IMR-90 (cell line): Measurements from ENCODE around the gene KAZN. TPM values are rescaled to one million over a fixed set of nuclear protein-coding genes. Genes with fewer than 3 reads are reported as not detected.

Experiments used
- ATAC-seq: fragments of 200-7000 bp; cut with Tn5 transposase; 2 replicates; pipeline ENCODE4 v1.9.1; 2020; ENCODE audit warnings: low read depth, mild to moderate bottlenecking, moderate library complexity
- BruUV-seq: library from RNA; stranded (reverse); fragments of 400-500 nt; replicated peaks from 2 replicates; lab custom pipeline; 2021; lab: Mats Ljungman, UMichigan
- CTCF ChIA-PET: fragments of 300-600 bp; formaldehyde crosslinking; extraction: SDS; loops from one replicate; lab custom pipeline; 2021; ENCODE audit warnings: antibody characterized with exemption; lab: Yijun Ruan, JAX
- POLR2A ChIA-PET: fragments of 300-600 bp; sonication (Branson Sonifier 250); formaldehyde crosslinking; loops from one replicate; lab custom pipeline; 2022; ENCODE audit warnings: antibody characterized with exemption; ENCODE audit not compliant: unreplicated experiment; lab: Charles Lee
- DNase-seq: peaks from one replicate; pipeline ENCODE4 v3.0.0; 2013
- H2AFZ ChIP-seq: replicated peaks from 2 replicates; pipeline ENCODE3; 2013; ENCODE audit warnings: low read length, mild to moderate bottlenecking; ENCODE audit not compliant: poor library complexity
- H2AK5ac ChIP-seq: 2 replicates; pipeline ENCODE4 v1.6.1; 2013; ENCODE audit warnings: low read depth, low read length, inconsistent platforms
- H2AK9ac ChIP-seq: replicated peaks from 2 replicates; pipeline ENCODE3; 2013; ENCODE audit warnings: mild to moderate bottlenecking, low read depth, low read length, moderate library complexity; ENCODE audit not compliant: poor library complexity
- H2BK120ac ChIP-seq: 2 replicates; pipeline ENCODE4 v1.6.1; 2013; ENCODE audit warnings: low read depth, low read length, inconsistent platforms
- H2BK15ac ChIP-seq: 3 replicates; pipeline ENCODE4 v1.6.1; 2013; ENCODE audit warnings: low read depth, low read length, inconsistent platforms
- H2BK20ac ChIP-seq: 2 replicates; pipeline ENCODE4 v1.6.1; 2013; ENCODE audit warnings: low read depth, mild to moderate bottlenecking, inconsistent platforms, low read length, moderate library complexity
- H2BK5ac ChIP-seq: 2 replicates; pipeline ENCODE4 v1.6.1; 2013; ENCODE audit warnings: mild to moderate bottlenecking, low read depth, low read length, inconsistent platforms; ENCODE audit not compliant: poor library complexity, severe bottlenecking
- H3K14ac ChIP-seq: replicated peaks from 2 replicates; pipeline ENCODE4 v1.6.1; 2013; ENCODE audit warnings: low read depth, low read length, inconsistent platforms
- H3K18ac ChIP-seq: 2 replicates; pipeline ENCODE4 v1.6.1; 2013; ENCODE audit warnings: low read depth, low read length, control low read depth
- H3K23ac ChIP-seq: 2 replicates; pipeline ENCODE4 v1.6.1; 2013; ENCODE audit warnings: low read depth, low read length, inconsistent platforms
- H3K27ac ChIP-seq: 2 replicates; pipeline ENCODE4 v1.5.1; 2013; ENCODE audit warnings: mild to moderate bottlenecking, control low read depth, low read length; ENCODE audit not compliant: insufficient read depth
- H3K27me3 ChIP-seq: 2 replicates; pipeline ENCODE4 v1.6.1; 2013; ENCODE audit warnings: low read length; ENCODE audit not compliant: control insufficient read depth, insufficient read depth
- H3K36me3 ChIP-seq: 2 replicates; pipeline ENCODE4 v1.6.1; 2013; ENCODE audit warnings: low read length, mixed read lengths; ENCODE audit not compliant: control insufficient read depth, insufficient read depth
- H3K4ac ChIP-seq: 2 replicates; pipeline ENCODE4 v1.6.1; 2013; ENCODE audit warnings: low read depth, low read length, inconsistent platforms
- H3K4me1 ChIP-seq: 2 replicates; pipeline ENCODE4 v1.6.1; 2013; ENCODE audit warnings: low read length, mixed read lengths; ENCODE audit not compliant: control insufficient read depth, insufficient read depth
- H3K4me2 ChIP-seq: 2 replicates; pipeline ENCODE4 v1.6.1; 2013; ENCODE audit warnings: low read depth, mild to moderate bottlenecking, control low read depth, low read length, moderate library complexity
- H3K4me3 ChIP-seq: 2 replicates; pipeline ENCODE4 v1.5.1; 2013; ENCODE audit warnings: low read depth, mild to moderate bottlenecking, control low read depth, low read length, moderate library complexity; ENCODE audit not compliant: insufficient read depth
- H3K56ac ChIP-seq: 2 replicates; pipeline ENCODE4 v1.6.1; 2013; ENCODE audit warnings: low read length, inconsistent platforms; ENCODE audit not compliant: insufficient read depth; ENCODE audit errors: extremely low read depth
- H3K79me1 ChIP-seq, 2 experiments: 2 replicates each; pipeline ENCODE4 v1.6.1; 2013; ENCODE audit warnings: low read length in 2 of 2, inconsistent platforms in 1 of 2, low read depth in 1 of 2
- H3K9ac ChIP-seq: 2 replicates; pipeline ENCODE4 v1.6.1; 2013; ENCODE audit warnings: low read depth, low read length, control low read depth
- H3K9me1 ChIP-seq: 2 replicates; pipeline ENCODE4 v1.6.1; 2013; ENCODE audit warnings: low read length, inconsistent platforms; ENCODE audit not compliant: insufficient read depth
- H3K9me3 ChIP-seq: 2 replicates; pipeline ENCODE4 v1.6.1; 2013; ENCODE audit warnings: low read length; ENCODE audit not compliant: control insufficient read depth, insufficient read depth
- H4K20me1 ChIP-seq: 2 replicates; pipeline ENCODE4 v1.6.1; 2013; ENCODE audit warnings: low read length, inconsistent platforms; ENCODE audit not compliant: insufficient read depth
- H4K5ac ChIP-seq: 2 replicates; pipeline ENCODE4 v1.6.1; 2013; ENCODE audit warnings: mild to moderate bottlenecking, low read depth, low read length, control low read depth
- H4K8ac ChIP-seq, 2 experiments: 2 replicates each; pipeline ENCODE4 v1.6.1; 2013; ENCODE audit warnings: low read depth in 2 of 2, low read length in 2 of 2, control low read depth in 1 of 2, inconsistent platforms in 1 of 2
- H4K91ac ChIP-seq: 2 replicates; pipeline ENCODE4 v1.6.1; 2013; ENCODE audit warnings: low read depth, low read length, inconsistent platforms; ENCODE audit not compliant: insufficient read depth
- BHLHE40 ChIP-seq: fragments of 150-350 bp; IDR thresholded peaks from 2 replicates; pipeline ENCODE4 v1.6.1; 2016; ENCODE audit warnings: mild to moderate bottlenecking, low read depth, low read length
- CEBPB ChIP-seq: IDR thresholded peaks from 2 replicates; pipeline ENCODE4 v1.6.1; 2012; ENCODE audit warnings: low read depth, low read length, improper control_type of control experiment
- CHD1 ChIP-seq: IDR thresholded peaks from 2 replicates; pipeline ENCODE4 v1.6.1; 2012; ENCODE audit warnings: low read depth, low read length, improper control_type of control experiment
- CTCF ChIP-seq: conservative IDR thresholded peaks from 2 replicates; pipeline ENCODE4 v1.5.1; 2012; ENCODE audit warnings: mild to moderate bottlenecking, low read depth, low read length, improper control_type of control experiment
- FOS ChIP-seq: fragments of 150-350 bp; IDR thresholded peaks from 2 replicates; pipeline ENCODE4 v1.6.1; 2016; ENCODE audit warnings: low read depth, low read length
- MAFK ChIP-seq: IDR thresholded peaks from 2 replicates; pipeline ENCODE4 v1.6.1; 2012; ENCODE audit warnings: low read depth, low read length, improper control_type of control experiment
- MAZ ChIP-seq: IDR thresholded peaks from 2 replicates; pipeline ENCODE4 v1.6.1; 2012; ENCODE audit warnings: low read depth, mild to moderate bottlenecking, low read length, improper control_type of control experiment, moderate library complexity, borderline replicate concordance
- NFE2L2 ChIP-seq: fragments of 150-350 bp; IDR thresholded peaks from 2 replicates; pipeline ENCODE4 v1.6.1; 2016; ENCODE audit warnings: low read depth, mild to moderate bottlenecking, low read length
- POLR2A ChIP-seq: IDR thresholded peaks from 2 replicates; pipeline ENCODE4 v1.6.1; 2012; ENCODE audit warnings: mild to moderate bottlenecking, low read depth, low read length
- RAD21 ChIP-seq: IDR thresholded peaks from 2 replicates; pipeline ENCODE4 v1.6.1; 2012; ENCODE audit warnings: low read length, improper control_type of control experiment
- RCOR1 ChIP-seq: IDR thresholded peaks from 2 replicates; pipeline ENCODE4 v1.6.1; 2012; ENCODE audit warnings: mild to moderate bottlenecking, low read length, improper control_type of control experiment; ENCODE audit not compliant: insufficient replicate concordance
- SMC3 ChIP-seq: fragments of 150-350 bp; IDR thresholded peaks from 2 replicates; pipeline ENCODE4 v1.6.1; 2016; ENCODE audit warnings: low read depth, mild to moderate bottlenecking, antibody characterized with exemption, low read length, moderate library complexity
- USF2 ChIP-seq: fragments of 150-350 bp; IDR thresholded peaks from 2 replicates; pipeline ENCODE4 v1.6.1; 2017; ENCODE audit warnings: mild to moderate bottlenecking, antibody characterized with exemption, low read length, low read depth
- WGBS, 2 experiments: methylation state at CpG; one replicate each; pipeline versions ENCODE4 v1.1.5 to v1.1.7; 2013; ENCODE audit warnings: missing lambda C conversion rate in 2 of 2; ENCODE audit not compliant: insufficient read length in 1 of 2; ENCODE audit errors: extremely low coverage in 2 of 2; 5-methylcytosine and 5-hydroxymethylcytosine counted together
- dilution Hi-C: fragments of 300-500 bp; cut with HindIII; formaldehyde crosslinking; loops from one replicate; pipeline ENCODE4 v1.14.3; 2018; ENCODE audit warnings: low sequenced_read_pairs; ENCODE audit not compliant: unreplicated experiment
- in situ Hi-C: fragments of 300-500 bp; cut with MboI; formaldehyde crosslinking; loops from 3 replicates; pipeline ENCODE4 v1.14.3; 2019; ENCODE audit warnings: low sequenced_read_pairs, inconsistent platforms, mixed read lengths
- intact Hi-C: fragments of 100-400 bp; cut with micrococcal nuclease; formaldehyde crosslinking; loops from 2 replicates; pipeline ENCODE4 v1.10.0; 2022
- polyA plus RNA-seq, 3 experiments: library from polyadenylated mRNA; depleted of rRNA; stranded (reverse); fragments of >200 nt; gene quantifications; 2 replicates each; pipeline ENCODE4 v1.2.3, GENCODE V29; 2012; ENCODE audit warnings: low replicate concordance in 1 of 3
- total RNA-seq: library from RNA; depleted of rRNA; stranded (reverse); fragments of >200 nt; gene quantifications from 2 replicates; pipeline ENCODE4 v1.2.3, GENCODE V29; 2012
- TF ChIP-seq, protein P1 (sequence below): fragments of 150-350 bp; IDR thresholded peaks from 2 replicates; pipeline ENCODE4 v1.6.1; 2016; ENCODE audit warnings: low read depth, mild to moderate bottlenecking, low read length, moderate library complexity, borderline replicate concordance

The KAZN gene
- total and polyA plus RNA-seq, 2 of the 4 experiments (the other 2 are of a cell fraction), result 5.2 to 10.5 TPM

GRCh38 chr1:14607295-14607694, 8.8 kb downstream of the KAZN start:
- WGBS, 2 experiments, result 80% methylated on average over 1 of the region's 5 CpGs; no CpG with 5 or more reads in 1 of the 2 experiments
- Histone ChIP-seq H2AK9ac (no peak overlapping the region), H3K56ac (no peak overlapping the region), H4K20me1 (no peaks in the 10 kb centered on the region; the same call in 1 of the 2 replicates), H4K91ac (no peak overlapping the region), H2BK20ac (no peak overlapping the region), H3K4me3 (no peak overlapping the region), H2BK5ac (no peak overlapping the region), H3K27ac (no peak overlapping the region), H2AK5ac (no peak overlapping the region), H3K9me3 (no peaks in the 10 kb centered on the region; the same call in 1 of the 2 replicates), H3K23ac (no peak overlapping the region), H3K27me3 (no peaks in the 10 kb centered on the region; the same call in 1 of the 2 replicates), H2BK15ac (no peak overlapping the region), H4K5ac (no peak overlapping the region), H3K9me1 (no peaks in the 10 kb centered on the region), H3K9ac (no peak overlapping the region), H3K4ac (no peak overlapping the region), H3K4me2 (no peak overlapping the region), H2AFZ (no peak overlapping the region), H3K4me1 (peaks cover under 1% of the 10 kb centered on the region; the same call in 1 of the 2 replicates), H3K18ac (no peak overlapping the region), H2BK120ac (no peak overlapping the region), H3K79me1 (no peaks in the 10 kb centered on the region), H3K36me3 (no peaks in the 10 kb centered on the region), H4K8ac (no peak overlapping the region), H3K14ac (no peak overlapping the region)
- in situ Hi-C loops, result no loop called here
- CTCF ChIA-PET, result no interaction called here
- DNase-seq (no peak), ATAC-seq (no peak)
- BruUV-seq, result no TSS peak
- intact Hi-C loops, result no loop called here
- TF ChIP-seq CHD1, result no peak
- no peak for TF ChIP-seq RCOR1
- TF ChIP-seq BHLHE40, result no peak
- TF ChIP-seq SMC3, result no peak
- TF ChIP-seq MAFK, result no peak
- TF ChIP-seq MAZ, result no peak
- TF ChIP-seq NFE2L2, result no peak
- TF ChIP-seq, protein P1, sequence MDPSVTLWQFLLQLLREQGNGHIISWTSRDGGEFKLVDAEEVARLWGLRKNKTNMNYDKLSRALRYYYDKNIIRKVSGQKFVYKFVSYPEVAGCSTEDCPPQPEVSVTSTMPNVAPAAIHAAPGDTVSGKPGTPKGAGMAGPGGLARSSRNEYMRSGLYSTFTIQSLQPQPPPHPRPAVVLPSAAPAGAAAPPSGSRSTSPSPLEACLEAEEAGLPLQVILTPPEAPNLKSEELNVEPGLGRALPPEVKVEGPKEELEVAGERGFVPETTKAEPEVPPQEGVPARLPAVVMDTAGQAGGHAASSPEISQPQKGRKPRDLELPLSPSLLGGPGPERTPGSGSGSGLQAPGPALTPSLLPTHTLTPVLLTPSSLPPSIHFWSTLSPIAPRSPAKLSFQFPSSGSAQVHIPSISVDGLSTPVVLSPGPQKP, result no peak
- TF ChIP-seq USF2, result no peak
- no peak for TF ChIP-seq CEBPB
- no peak for TF ChIP-seq POLR2A
- no peak for TF ChIP-seq RAD21
- no peak for TF ChIP-seq FOS
- TF ChIP-seq CTCF, result no peak
- POLR2A ChIA-PET, result no interaction called here
- dilution Hi-C loops, result no loop called here
